CD1c-positive myeloid dendritic cell (primary cell): ENCODE measurements around the gene KCTD3.

Experiments used
- DNase-seq: peaks from one replicate; pipeline ENCODE4 v3.0.0-alpha.2; 2016; ENCODE audit errors: extremely low spot score

The KCTD3 gene

DNA sequence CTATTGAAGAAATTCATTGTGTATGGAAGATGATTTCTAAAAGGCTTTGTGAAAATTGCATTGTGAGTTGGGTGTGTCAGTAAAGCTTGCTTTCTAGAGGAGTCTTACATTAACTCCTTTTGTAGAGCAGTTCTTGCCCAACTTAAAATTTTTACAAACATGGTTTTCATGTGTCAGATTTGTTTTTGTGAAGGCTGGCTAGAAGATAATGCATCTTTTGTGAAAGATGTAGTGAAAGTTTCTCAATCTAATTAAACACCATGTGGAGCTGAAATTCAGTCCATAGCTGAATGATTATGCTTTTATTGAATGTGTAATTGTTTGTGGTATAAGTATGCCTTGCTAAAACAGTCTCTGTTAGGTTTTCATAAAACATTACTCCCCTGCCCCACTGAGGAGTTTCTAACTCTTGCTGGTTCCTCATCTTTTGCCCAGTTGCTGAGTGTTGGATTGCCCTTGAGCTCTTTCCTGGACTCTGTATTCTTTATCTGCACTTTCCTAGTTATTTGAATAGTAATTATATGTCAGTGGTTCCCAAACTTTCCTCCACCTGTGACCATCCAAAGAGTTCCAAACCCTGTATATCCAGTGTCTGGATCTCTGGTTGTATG is 38.0 kb downstream of the KCTD3 start:
- no peak for DNase-seq

DNA sequence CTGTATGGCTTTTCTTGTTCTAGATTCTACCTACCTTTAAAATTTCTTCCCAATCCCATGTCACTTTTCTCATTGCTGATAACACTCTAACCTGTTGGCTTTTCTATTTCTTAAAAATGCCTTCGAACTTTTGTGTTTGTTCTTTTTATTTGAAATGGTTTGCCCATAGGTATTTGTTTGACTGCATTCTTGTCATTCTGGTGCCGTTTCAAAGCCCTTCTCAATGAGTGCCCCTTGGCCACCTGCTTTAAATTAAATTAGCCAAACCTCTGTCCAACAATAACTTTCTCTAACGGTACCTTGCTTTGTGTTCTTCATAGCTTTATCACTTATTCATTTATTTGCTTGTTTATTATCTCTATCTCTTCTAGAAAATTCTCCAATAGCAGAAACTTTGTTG is 38.9 kb downstream of the KCTD3 start:
- DNase-seq: no peak

DNA sequence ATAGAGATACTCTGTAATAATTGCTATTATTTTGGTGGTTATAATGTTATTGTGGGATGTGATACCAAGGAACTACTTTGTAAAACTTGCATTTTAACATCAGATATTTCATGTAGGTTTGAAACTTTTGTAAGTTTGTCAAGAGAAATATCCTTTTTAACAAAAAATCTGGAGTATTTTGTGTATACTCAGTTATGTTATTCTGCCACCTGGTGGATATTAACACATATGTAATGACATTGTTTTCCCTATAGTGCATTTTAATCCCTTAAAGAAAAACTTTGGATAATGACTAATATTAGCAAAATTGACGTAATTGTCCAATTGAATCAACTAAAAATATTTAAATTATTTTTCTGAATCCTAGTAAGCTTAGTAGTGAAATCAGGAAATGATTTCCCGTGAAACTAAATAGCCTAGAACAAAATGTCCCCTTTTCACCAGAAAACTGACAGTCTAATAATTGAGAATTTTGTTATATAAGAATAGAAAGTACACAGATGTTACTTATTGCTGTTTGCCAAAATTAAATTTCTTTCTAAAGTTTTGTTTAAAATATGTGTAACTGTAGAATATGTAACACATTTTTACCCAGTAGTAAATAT is 39.6 kb downstream of the KCTD3 start:
- DNase-seq: no peak

DNA sequence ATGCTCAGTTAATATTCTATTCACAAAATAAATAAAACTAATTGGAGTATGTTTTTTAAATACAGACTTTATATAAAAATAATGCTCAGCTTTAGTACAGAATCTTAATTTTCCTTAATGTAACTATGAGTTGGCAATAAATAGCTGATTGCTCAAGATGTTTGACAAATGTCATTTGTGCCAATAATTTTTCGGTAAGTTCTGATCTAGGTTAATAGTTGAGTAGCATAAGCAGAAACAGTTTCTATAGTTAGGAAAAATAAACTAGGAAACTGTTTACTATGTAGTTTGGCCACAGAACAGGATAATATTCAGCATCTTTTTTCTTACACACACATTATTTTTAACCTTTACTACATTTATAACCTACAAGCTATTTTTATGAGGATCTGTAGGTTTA is 40.3 kb downstream of the KCTD3 start:
- DNase-seq: no peak

- DNase-seq: no peak
These were observed 41.5 kb downstream of the KCTD3 start for GRCh38 chr1:215608646-215609045.

DNA sequence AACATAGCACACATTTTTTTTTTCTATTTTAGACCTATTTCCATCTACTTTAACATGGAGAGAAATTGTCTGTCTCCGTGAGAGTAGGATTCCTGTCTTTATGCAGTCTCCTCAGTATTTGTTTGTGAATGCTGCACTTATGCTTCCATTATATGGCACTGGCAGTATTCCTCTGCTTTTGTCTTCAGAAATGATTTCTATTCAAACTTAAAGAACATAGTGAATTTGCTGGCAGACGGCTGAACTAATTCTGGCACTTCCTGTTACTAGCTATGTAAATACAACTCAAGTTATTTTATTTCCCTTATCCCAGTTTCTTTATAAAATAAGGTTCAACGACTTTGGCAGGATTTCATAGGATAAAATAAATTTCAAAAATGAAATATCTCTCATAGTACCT is 45.3 kb downstream of the KCTD3 start:
- DNase-seq: no peak

GRCh38 chr1:215617979-215618378 is 50.9 kb downstream of the KCTD3 start:
- no peak for DNase-seq

- no peak for DNase-seq
These were observed 56.1 kb downstream of the KCTD3 start for GRCh38 chr1:215623162-215623561.

GRCh38 chr1:215625949-215626348 is 58.8 kb downstream of the KCTD3 start:
- no peak for DNase-seq

GRCh38 chr1:215631040-215631439 is 63.9 kb downstream of the KCTD3 start:
- no peak for DNase-seq

- DNase-seq: no peak
These were observed 64.4 kb downstream of the KCTD3 start for GRCh38 chr1:215631489-215631888.

GRCh38 chr1:215635827-215636226 is 68.7 kb downstream of the KCTD3 start:
- no peak for DNase-seq

- no peak for DNase-seq
These were observed 69.3 kb downstream of the KCTD3 start for GRCh38 chr1:215636258-215636965.

- DNase-seq: no peak
These were observed 70.0 kb downstream of the KCTD3 start for GRCh38 chr1:215637041-215637573.

GRCh38 chr1:215640429-215641148 is 73.5 kb downstream of the KCTD3 start:
- no peak for DNase-seq

DNA sequence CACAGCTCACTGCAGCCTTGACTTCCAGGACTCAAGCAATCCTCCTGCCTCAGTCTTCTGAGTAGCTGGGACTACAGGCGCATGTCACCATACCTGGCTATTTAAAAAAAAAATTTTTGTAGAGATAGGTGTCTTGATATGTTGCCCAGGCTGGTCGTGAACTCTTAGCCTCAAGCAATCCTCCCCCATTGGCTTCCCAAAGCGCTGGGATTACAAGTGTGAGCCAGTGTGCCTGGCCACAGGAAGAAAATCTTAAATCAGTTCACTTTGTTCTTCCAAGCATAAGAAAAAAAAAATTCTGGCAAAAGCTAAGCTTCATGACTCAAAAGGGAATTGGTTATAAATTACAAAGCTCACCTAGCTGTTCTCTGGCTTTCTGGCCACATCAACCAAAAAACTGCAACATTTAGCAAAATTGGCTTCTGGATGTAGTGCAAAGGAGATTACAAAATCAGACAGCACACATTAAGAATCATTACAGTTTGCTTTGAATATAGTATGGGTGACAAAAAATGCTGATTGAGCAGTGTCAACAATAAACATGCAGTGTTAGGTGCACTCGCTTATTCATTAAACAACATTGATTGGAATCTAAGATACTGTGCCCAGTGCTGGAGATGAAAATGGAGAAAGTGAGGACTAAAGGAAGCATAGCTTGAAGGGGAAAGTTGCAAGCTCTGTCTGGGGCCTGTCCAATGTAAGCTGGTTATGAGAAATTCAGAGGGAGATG is 76.7 kb downstream of the KCTD3 start:
- DNase-seq: no peak

GRCh38 chr1:215645182-215645581 is 78.1 kb downstream of the KCTD3 start:
- no peak for DNase-seq

- DNase-seq: no peak
These were observed 78.8 kb downstream of the KCTD3 start for GRCh38 chr1:215645861-215646260.

DNA sequence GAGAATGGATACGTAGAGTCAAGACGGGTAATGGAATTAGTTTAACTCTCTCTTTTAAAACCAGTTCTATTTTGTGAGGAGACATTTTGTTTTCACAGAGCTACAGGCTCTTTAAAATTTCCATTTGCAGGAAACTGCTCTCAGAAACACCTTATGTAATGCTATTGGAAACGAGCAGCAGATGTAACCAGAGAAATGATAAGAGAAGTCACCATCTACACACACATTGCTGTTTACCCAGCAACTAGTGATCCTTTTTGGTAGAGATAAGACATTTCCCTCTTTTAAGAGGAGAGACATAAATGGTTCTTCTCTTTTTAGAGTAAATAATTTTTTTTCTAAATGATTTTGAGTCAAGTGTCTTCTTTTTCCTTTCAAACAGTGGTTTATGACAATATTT is 80.6 kb downstream of the KCTD3 start:
- DNase-seq: no peak

- no peak for DNase-seq
These were observed 81.9 kb downstream of the KCTD3 start for GRCh38 chr1:215648957-215649356.

DNA sequence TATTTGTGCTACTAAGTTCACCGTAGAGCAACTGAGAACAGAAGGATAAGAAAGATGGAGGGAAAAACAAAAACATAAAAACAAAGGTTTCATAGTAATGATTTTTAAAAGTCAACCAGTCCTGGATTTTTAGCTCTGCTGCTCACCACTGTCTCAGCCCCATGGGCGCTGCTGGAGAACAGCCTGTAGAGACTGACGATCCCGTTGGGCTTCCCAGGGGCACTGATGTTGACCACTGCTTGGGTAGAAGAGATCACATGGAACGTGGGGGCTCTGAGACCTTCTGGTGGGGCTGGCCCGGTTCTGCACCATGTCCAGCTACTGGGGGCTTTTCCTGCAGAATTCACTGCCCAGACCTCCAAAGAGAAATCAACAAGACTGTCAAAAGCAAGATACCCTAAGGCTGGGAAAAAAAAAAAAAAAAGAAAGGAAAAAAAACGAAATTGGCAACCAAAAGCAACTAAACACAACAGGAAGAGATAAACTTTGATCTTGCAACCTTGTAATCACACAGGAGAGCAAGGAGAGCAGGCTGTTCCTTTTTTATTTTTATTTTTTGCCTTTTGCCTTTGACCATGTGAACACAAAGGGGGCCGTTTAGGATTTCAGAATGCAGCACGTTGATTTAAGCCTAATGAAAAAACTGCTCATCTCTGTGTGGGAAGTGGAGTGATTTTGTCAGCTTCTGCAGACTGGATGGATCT is 83.5 kb downstream of the KCTD3 start:
- DNase-seq: no peak
